ENCODE measurements around the gene ZNF497.
"Not testable (repeated sequence)": the region's sequence is repeated elsewhere in the genome, so short reads cannot be mapped to it uniquely, and the experiment has no call there.

ZNF497 gene

DNA sequence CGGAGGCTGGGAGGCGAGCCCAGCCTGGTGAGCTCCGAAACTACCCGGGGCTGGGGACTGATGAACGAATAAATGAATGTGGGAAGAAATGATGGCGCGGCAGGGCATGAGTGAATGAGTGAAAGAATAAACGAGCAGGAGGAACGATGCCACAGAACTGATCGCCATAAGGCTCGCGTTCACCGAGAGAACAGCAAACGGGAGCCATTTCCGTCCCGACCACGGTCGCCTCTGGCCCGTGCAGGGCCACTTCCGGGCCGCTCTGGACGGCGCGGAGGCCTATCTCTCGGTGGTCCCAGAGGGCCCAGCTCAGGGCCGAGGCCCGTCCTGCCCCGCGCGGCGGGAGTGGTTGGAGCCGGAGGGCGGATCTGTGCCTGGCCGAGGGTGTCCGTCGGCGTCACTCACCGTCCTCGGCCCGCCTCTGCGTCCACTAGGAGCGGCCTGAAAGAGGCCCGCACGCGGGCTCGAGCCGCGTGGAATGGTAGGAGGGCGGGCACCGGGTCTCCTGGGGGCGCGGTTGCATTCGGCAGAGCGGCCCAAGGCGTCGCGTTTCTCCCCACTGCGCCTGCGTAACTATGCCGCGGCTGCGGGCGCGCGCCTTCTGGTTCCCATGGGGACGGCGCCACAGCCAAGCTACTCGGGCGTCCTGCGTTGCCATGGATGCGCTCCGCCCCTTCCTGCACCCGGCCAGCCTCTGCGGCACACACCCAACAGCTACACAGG lies at the start of gene ZNF497:
ZNF497 (minus strand) TSS at position 480 of the 723 bp plus-strand sequence. CDS start 5,116 bp downstream, outside the sequence.
- DNase-seq (ENCODE audit: low spot score): peak; percentile 94

DNA sequence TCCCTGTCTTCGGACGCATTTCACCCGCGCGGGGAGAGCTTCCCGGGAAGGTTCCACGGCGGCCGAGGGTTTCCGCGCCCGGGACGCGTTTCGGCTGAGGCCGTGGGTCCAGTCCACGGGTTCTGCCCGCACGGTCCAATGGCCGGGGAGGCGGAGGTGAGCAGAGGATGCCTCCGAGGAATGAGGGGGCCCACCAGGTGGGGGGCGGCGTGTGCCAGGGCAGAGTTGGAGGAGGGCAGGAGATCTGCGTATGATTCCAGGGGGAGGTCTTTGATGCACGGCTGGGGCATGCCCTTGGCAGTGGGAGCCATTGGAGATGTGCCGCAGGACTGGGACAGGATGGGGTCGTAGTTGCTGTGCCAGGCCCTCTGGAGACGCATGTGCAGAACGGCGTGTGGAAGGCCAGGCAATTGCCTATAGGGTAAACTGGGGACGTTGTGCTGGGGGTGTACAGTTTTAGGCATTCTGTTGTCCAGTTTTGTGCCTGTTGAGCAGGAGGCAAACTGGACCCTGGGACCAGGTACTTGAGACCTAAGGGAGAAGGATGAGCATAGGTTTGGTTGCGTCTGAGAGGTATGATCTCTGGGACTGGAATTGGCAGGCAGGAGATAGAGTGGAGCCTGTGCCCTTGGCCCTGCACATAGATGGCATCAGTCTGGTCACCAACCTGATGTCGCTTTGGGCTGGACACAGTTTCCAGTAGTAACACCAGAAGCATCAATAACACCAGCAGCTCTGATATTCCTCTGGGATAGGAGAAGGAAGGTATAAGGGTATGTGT lies 46.6 kb upstream of the ZNF497 start:
- no peak for DNase-seq (ENCODE audit: low spot score)

- DNase-seq (ENCODE audit: low spot score): peak; percentile 97
Measured at GRCh38 chr19:58408152-58409009, 45.8 kb upstream of the ZNF497 start, which contains the start of gene ZNF584. Gene ZNF584 (plus strand): TSS chr19:58408649. CDS start chr19:58409148, 499 bp downstream.

DNA sequence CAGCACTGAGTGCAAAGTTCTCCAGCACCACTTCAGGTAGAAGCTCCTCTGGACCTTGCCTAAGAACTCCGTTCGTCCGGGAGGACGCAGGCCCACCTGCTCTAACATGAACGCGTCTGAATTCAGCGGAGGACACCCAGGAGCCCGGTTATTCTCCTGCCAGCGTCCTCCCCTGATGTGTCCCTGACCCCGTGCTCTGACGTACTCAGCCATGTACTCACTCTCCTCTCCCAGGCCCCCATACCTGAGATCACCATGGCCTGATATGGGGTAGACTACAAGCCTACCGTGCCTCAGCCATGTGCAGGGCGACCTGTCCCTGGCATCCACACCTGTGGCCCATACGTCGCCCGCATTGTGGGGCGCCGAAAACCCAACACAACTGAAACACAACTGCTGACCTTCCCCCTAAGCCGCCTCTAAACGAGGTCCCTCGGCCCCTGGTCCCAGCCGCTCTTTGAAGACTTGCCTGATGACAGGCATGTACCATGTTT lies 45.2 kb upstream of the ZNF497 start:
- DNase-seq (ENCODE audit: low spot score): no peak

- no peak for DNase-seq (ENCODE audit: low spot score)
Measured at GRCh38 chr19:58406818-58407657, 44.5 kb upstream of the ZNF497 start.

DNA sequence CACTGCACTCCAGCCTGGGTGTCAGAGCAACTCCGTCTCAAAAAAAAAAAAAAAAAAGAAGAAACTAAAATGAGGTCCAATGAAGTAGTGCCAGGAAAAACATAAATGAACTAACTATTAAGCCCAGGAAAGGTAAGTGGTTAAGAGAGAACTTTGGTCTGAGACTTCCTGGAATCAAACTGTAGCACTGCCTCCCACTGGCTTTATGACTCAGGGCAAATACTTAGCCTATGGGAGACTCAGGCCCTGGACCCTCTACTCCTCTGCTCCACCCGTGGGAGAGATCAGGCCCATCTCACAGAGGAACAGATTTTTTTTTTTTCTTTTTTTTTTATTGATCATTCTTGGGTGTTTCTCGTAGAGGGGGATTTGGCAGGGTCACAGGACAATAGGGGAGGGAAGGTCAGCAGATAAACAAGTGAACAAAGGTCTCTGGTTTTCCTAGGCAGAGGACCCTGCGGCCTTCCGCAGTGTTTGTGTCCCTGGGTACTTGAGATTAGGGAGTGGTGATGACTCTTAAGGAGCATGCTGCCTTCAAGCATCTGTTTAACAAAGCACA lies 41.4 kb upstream of the ZNF497 start:
- DNase-seq (ENCODE audit: low spot score): not testable (repeated sequence)

DNA sequence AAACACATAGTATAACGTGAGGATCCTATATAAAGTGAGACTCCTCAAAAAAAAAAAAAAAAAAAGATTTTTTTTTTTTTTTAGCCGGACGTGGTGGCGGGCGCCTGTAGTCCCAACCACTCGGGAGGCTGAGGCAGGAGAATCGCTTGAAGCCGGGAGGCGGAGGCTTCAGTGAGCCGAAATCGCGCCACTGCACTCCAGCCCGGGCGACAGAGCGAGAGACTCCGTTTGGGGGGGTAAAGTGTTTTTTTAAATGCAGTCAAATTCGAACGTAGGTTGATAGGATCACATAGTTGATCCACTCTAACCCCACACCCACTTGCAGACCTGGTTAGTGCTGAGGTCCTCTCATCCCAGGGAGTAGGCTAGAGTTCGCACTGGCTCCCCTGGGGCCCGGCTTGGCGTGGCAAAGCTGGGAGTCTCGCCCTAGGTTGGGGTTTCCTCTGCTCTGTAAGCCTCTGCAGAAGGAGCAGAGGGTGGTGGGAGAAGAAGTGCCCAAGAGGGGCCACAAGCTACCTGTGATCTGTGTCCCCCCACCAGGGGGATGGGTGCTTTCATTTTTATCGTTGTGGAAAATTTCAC lies 39.4 kb upstream of the ZNF497 start:
- DNase-seq (ENCODE audit: low spot score): no peak

GRCh38 chr19:58400916-58401839 lies 38.6 kb upstream of the ZNF497 start:
- DNase-seq (ENCODE audit: low spot score): peak; percentile 99

- DNase-seq (ENCODE audit: low spot score): peak; percentile 75
Measured at GRCh38 chr19:58400316-58400915, 37.9 kb upstream of the ZNF497 start.

- no peak for DNase-seq (ENCODE audit: low spot score)
Measured at GRCh38 chr19:58399903-58400302, 37.4 kb upstream of the ZNF497 start.

DNA sequence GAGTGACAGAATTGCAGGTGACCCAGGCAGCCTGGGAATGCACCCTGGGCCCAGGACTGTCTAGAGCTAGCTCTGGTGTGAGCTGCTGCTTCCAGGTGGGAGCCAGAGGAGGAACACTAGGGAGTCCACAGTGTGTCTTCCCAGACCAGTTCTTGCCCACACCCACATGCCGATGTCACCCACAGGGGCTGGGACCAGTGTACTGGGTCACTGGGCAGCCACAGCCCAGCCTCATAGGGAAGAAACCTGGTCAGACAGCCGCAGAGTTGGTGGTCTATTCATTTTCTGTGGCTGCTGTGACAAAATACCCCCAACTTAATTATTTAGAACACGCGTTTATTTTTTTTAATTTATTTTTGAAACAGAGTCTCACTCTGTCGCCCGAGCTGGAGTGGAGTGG lies 36.0 kb upstream of the ZNF497 start:
- no peak for DNase-seq (ENCODE audit: low spot score)

GRCh38 chr19:58398087-58398486 lies 35.5 kb upstream of the ZNF497 start:
- no peak for DNase-seq (ENCODE audit: low spot score)

- no peak for DNase-seq (ENCODE audit: low spot score)
Measured at GRCh38 chr19:58397533-58398037, 35.0 kb upstream of the ZNF497 start.

DNA sequence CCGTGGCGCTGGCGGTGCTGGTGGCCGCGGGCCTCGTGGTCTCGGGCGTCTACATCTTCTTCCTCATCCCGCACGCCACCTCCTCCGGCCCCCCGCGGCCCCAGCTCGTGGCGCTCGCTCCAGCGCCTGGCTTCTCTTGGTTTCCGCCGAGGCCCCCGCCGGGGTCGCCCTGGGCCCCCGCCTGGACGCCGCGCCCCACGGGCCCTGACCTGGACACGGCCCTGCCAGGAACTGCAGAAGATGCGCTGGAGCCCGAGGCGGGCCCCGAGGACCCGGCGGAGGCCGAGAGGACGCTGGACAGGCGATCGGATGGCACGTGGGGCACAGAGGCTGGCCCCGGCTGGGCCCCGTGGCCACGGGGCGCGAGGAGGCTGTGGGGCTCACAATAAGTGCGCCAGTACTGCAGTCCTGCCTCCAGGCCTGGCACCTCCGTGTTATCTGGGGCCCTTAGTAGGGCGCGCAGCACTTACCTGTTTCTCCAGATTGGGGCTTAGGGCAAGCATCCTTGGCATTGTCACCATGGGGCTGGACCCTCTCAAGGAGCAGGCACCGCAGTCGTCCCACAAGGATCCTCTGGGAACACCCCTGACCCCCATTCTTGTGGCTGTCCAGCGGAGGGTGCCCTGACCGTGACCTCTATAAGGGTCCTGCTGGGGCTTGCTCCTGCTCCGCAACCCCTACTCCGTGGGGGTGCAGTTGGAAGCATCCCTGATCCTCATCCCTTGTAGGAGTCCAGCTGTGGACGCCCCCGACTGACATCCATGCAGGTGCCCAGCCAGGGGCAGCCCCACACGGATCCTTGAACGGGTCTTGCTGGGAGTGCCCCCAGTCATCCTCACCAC lies 34.4 kb upstream of the ZNF497 start:
- no peak for DNase-seq (ENCODE audit: low spot score)

GRCh38 chr19:58395979-58396627 lies 33.6 kb upstream of the ZNF497 start:
- no peak for DNase-seq (ENCODE audit: low spot score)

- DNase-seq (ENCODE audit: low spot score): no peak
Measured at GRCh38 chr19:58395220-58395978, 32.8 kb upstream of the ZNF497 start, which contains the start of gene RNF225. Gene RNF225 (plus strand): TSS chr19:58395656. CDS start chr19:58396090, 434 bp downstream.
